A673 (cell line): ENCODE measurements around the gene MRGPRX1. TPM values are rescaled to one million over a fixed set of nuclear protein-coding genes. Genes with fewer than 3 reads are reported as not detected.

Experiments used
- BruUV-seq: library from RNA; stranded (reverse); fragments of 400-500 nt; replicated peaks from 2 replicates; lab custom pipeline; 2021; lab: Mats Ljungman, UMichigan
- CTCF ChIA-PET: fragments of 300-600 bp; sonication (Branson Sonifier 250); formaldehyde crosslinking; loops from one replicate; lab custom pipeline; 2022; ENCODE audit warnings: antibody characterized with exemption; lab: Charles Lee
- POLR2A ChIA-PET: fragments of 300-600 bp; sonication (Branson Sonifier 250); formaldehyde crosslinking; loops from one replicate; lab custom pipeline; 2022; ENCODE audit warnings: antibody characterized with exemption; ENCODE audit not compliant: low non-redundant PET; lab: Charles Lee
- DNase-seq: peaks from one replicate; pipeline ENCODE4 v3.0.0-alpha.2; 2015; ENCODE audit warnings: low spot score
- H3K27ac ChIP-seq: fragments of 200-600 bp; sonication (generic); 2 replicates; pipeline ENCODE4 v1.5.1; 2016; ENCODE audit warnings: mixed run types, low read depth, mild to moderate bottlenecking, mixed read lengths, antibody characterized with exemption, low read length; ENCODE audit not compliant: poor library complexity, severe bottlenecking
- H3K27me3 ChIP-seq: fragments of 200-600 bp; sonication (generic); replicated peaks from 2 replicates; pipeline ENCODE4 v1.6.1; 2017; ENCODE audit warnings: mixed run types, low read depth, mild to moderate bottlenecking, mixed read lengths, antibody characterized with exemption, low read length; ENCODE audit not compliant: insufficient read depth, poor library complexity
- H3K36me3 ChIP-seq: fragments of 200-600 bp; sonication (generic); 2 replicates; pipeline ENCODE4 v1.6.1; 2016; ENCODE audit warnings: mixed run types, mild to moderate bottlenecking, mixed read lengths, antibody characterized with exemption, low read length; ENCODE audit not compliant: insufficient read depth, poor library complexity, severe bottlenecking
- H3K4me1 ChIP-seq: fragments of 200-600 bp; sonication (generic); 2 replicates; pipeline ENCODE4 v1.6.1; 2017; ENCODE audit warnings: mixed run types, mild to moderate bottlenecking, mixed read lengths, antibody characterized with exemption, low read length; ENCODE audit not compliant: insufficient read depth, poor library complexity, severe bottlenecking
- H3K4me3 ChIP-seq: fragments of 200-600 bp; sonication (generic); 2 replicates; pipeline ENCODE4 v1.5.1; 2016; ENCODE audit warnings: low read depth, mixed run types, mild to moderate bottlenecking, mixed read lengths, low read length; ENCODE audit not compliant: poor library complexity, severe bottlenecking
- H3K9me3 ChIP-seq: fragments of 200-600 bp; sonication (generic); 2 replicates; pipeline ENCODE4 v1.6.1; 2016; ENCODE audit warnings: mixed run types, low read depth, mild to moderate bottlenecking, mixed read lengths, antibody characterized with exemption, low read length; ENCODE audit not compliant: poor library complexity, severe bottlenecking
- EZH2 ChIP-seq: fragments of 200-600 bp; sonication (generic); IDR thresholded peaks from 2 replicates; pipeline ENCODE4 v1.6.1; 2017; ENCODE audit warnings: borderline replicate concordance, low read depth, mild to moderate bottlenecking, mixed read lengths, antibody characterized with exemption, low read length; ENCODE audit not compliant: poor library complexity, severe bottlenecking
- intact Hi-C: fragments of 100-400 bp; cut with micrococcal nuclease; formaldehyde crosslinking; loops from one replicate; pipeline ENCODE4 v1.10.0; 2022; ENCODE audit not compliant: unreplicated experiment
- total RNA-seq: library from RNA; stranded (reverse); gene quantifications from 2 replicates; pipeline ENCODE4 v1.2.3, GENCODE V29; 2021
- TF ChIP-seq, protein P1 (sequence below): fragments of 300-800, 200-600 bp; sonication (generic); conservative IDR thresholded peaks from 2 replicates; pipeline ENCODE4 v1.5.1; 2017; ENCODE audit warnings: low read depth, mild to moderate bottlenecking, antibody characterized with exemption, low read length, moderate library complexity, mixed read lengths

The MRGPRX1 gene
- total RNA-seq, 1 experiment from 2014 or later, result not detected

DNA sequence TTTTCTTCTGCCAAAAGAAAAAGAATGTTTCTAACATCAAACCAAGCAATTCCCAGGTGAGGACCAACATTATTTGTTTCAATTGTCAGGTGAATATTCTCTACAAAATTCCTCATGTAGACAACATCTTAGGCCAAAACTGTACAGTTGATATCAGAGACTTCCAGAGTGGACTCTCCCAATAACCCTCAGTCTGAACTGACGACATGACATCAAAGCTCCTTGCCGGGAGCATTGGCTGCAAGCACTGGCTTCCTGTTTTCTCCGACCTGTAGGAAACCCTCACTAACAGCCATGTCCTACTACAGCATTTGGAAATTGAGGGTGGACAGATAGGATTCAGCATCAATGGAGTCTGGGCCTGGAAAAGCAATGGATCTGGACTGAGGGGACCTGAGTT lies 30.5 kb upstream of the MRGPRX1 start:
- Histone ChIP-seq H3K36me3 (no peaks in the 10 kb centered on the region), H3K9me3 (no peaks in the 10 kb centered on the region), H3K27me3 (peaks cover 24% of the 10 kb centered on the region), H3K4me3 (no peak overlapping the region), H3K4me1 (no peaks in the 10 kb centered on the region), H3K27ac (no peak overlapping the region)
- no TSS peak for BruUV-seq
- no peak for DNase-seq
- POLR2A ChIA-PET, result no interaction called here
- CTCF ChIA-PET, result no interaction called here
- TF ChIP-seq EZH2, result no peak
- TF ChIP-seq, protein P1, sequence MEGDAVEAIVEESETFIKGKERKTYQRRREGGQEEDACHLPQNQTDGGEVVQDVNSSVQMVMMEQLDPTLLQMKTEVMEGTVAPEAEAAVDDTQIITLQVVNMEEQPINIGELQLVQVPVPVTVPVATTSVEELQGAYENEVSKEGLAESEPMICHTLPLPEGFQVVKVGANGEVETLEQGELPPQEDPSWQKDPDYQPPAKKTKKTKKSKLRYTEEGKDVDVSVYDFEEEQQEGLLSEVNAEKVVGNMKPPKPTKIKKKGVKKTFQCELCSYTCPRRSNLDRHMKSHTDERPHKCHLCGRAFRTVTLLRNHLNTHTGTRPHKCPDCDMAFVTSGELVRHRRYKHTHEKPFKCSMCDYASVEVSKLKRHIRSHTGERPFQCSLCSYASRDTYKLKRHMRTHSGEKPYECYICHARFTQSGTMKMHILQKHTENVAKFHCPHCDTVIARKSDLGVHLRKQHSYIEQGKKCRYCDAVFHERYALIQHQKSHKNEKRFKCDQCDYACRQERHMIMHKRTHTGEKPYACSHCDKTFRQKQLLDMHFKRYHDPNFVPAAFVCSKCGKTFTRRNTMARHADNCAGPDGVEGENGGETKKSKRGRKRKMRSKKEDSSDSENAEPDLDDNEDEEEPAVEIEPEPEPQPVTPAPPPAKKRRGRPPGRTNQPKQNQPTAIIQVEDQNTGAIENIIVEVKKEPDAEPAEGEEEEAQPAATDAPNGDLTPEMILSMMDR, result no peak
- intact Hi-C loops, result no loop called here

DNA sequence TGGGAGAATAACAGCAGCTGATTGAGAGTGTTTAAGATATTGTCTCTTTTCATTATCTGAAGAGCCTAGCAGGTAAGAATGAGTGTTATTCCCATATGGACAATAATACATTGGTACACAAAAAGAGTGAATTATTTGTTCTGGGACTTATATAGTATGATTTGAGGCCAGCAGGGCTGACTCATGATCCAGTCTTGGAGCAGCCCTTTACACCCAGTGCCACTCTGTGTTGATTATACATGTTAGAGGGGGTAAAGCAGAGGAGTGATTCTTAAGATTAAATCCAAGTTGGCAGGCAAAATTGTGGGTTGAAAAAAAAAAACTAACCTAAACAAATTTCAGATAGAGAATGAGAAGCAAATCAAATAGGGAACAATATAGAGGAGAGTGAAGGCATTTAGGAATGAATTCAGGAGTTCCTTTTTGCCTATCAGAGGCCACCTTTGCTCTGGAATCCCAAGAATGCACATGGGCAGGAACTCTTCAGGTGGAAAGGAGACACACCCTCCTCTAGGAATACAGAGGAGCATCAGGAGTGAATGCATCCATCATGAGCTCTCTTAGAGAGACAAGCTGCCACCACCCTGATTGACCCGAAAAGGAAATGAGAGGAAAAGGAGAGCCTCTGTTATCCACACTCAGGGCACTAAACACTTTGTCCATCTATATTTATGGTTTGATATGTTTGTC lies 19.2 kb upstream of the MRGPRX1 start:
- no peaks in the 10 kb centered on the region for H3K36me3 ChIP-seq
- no peak for DNase-seq

GRCh38 chr11:18956630-18957029 lies 17.4 kb upstream of the MRGPRX1 start:
- ChIA-PET CTCF (no interaction called here), POLR2A (no interaction called here)
- no peak for DNase-seq
- Histone ChIP-seq H3K27ac (no peak overlapping the region), H3K27me3 (peaks cover 4% of the 10 kb centered on the region), H3K4me1 (no peaks in the 10 kb centered on the region), H3K9me3 (no peaks in the 10 kb centered on the region), H3K4me3 (no peak overlapping the region), H3K36me3 (no peaks in the 10 kb centered on the region)
- no TSS peak for BruUV-seq
- no peak for TF ChIP-seq EZH2
- TF ChIP-seq, protein P1, result no peak
- intact Hi-C loops, result no loop called here

More for the DNA sequence above, 19.2 kb upstream of the MRGPRX1 start:
- Histone ChIP-seq H3K4me1 (no peaks in the 10 kb centered on the region), H3K4me3 (no peak overlapping the region), H3K9me3 (no peaks in the 10 kb centered on the region), H3K27me3 (peaks cover 4% of the 10 kb centered on the region), H3K27ac (no peak overlapping the region)
- CTCF ChIA-PET, result no interaction called here
- TF ChIP-seq, protein P1, result no peak
- no peak for TF ChIP-seq EZH2
- intact Hi-C loops, result no loop called here
- no TSS peak for BruUV-seq
- POLR2A ChIA-PET, result no interaction called here
